ENCODE results near the gene RHOV.

DNA sequence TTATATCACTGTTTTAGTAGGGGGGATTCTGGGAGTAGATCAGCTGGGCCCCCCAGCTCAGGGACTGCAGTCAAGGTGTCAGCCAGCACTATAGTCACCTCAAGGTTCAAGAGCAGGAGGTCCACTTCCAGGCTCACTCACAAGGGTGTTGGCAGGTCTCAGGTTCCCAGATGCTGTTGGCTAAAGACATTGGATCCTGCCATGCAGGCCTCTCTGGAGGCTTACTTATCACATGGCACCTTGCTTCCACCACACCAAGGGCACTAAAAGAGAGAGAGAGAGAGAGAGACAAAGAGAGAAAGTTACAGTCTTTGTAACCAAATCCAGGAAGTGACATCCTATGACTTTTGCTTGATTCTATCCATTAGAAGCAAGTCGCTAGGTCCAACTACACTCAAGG is 38.0 kb downstream of the RHOV start:
- TF ChIP-seq, protein P1, sequence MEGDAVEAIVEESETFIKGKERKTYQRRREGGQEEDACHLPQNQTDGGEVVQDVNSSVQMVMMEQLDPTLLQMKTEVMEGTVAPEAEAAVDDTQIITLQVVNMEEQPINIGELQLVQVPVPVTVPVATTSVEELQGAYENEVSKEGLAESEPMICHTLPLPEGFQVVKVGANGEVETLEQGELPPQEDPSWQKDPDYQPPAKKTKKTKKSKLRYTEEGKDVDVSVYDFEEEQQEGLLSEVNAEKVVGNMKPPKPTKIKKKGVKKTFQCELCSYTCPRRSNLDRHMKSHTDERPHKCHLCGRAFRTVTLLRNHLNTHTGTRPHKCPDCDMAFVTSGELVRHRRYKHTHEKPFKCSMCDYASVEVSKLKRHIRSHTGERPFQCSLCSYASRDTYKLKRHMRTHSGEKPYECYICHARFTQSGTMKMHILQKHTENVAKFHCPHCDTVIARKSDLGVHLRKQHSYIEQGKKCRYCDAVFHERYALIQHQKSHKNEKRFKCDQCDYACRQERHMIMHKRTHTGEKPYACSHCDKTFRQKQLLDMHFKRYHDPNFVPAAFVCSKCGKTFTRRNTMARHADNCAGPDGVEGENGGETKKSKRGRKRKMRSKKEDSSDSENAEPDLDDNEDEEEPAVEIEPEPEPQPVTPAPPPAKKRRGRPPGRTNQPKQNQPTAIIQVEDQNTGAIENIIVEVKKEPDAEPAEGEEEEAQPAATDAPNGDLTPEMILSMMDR (IDR thresholded peaks at IDR 0.05): no peak
- no peak for TF ChIP-seq POLR2A (IDR thresholded peaks at IDR 0.05)
